NCI-H1694 treated with DMSO at 0.1 percent for 48 hours (cell line): ENCODE results near the gene CABP5.

ENCODE experiments used
- DNase-seq: peaks from one replicate; lab custom pipeline; 2025; lab: John Stamatoyannopoulos, UW

CABP5 gene

GRCh38 chr19:48030073-48030472, 13.8 kb downstream of the CABP5 start:
- DNase-seq = no peak

GRCh38 chr19:48029431-48029830, 14.4 kb downstream of the CABP5 start:
- no peak for DNase-seq

- no peak for DNase-seq
Measured at GRCh38 chr19:48025480-48025879, 18.4 kb downstream of the CABP5 start.

GRCh38 chr19:48023518-48023917, 20.4 kb downstream of the CABP5 start:
- no peak for DNase-seq

DNA sequence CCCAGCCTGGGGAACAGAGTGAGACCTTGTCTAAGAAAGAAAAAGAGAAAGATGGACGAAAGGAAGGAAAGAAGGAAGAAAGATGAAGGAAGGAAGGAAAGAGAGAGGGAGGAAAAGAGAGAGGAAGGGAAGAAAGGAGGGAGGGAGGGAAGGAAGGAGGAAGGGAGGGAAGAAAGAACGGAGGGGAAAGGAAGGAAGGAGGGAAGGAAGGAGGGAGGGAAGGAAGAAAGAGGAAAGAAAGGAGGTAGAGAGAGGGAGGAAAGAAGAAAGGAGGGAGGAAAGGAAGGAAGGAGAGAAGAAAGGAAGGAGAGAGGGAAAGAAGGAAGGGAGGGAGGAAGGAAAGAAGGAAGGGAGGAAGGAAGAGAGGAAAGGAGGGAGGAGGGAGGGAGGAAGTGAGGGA, 20.9 kb downstream of the CABP5 start:
- DNase-seq = no peak

DNA sequence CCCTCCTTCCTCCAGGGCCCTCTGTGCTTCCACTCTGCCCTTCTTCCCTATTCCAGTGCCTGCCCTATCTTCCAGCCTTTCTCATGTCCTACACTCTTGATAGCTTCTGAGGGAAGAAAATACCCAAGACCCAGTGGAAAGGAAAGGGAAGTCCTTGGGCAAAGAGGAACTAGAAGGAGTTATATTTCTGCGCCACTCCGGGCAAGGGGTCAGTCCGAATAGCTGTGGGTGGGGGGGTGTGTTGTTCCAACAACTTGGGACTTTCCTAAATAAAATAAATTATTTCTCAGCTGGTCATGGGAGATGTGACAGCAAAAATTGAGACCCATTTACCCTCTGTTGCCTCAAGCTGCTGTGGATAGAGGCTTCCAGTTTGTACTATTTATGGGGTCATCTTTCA, 23.2 kb downstream of the CABP5 start:
- no peak for DNase-seq

- DNase-seq = no peak
Measured at GRCh38 chr19:48010932-48011758, 32.7 kb downstream of the CABP5 start.

- no peak for DNase-seq
Measured at GRCh38 chr19:48006762-48007161, 37.1 kb downstream of the CABP5 start.

DNA sequence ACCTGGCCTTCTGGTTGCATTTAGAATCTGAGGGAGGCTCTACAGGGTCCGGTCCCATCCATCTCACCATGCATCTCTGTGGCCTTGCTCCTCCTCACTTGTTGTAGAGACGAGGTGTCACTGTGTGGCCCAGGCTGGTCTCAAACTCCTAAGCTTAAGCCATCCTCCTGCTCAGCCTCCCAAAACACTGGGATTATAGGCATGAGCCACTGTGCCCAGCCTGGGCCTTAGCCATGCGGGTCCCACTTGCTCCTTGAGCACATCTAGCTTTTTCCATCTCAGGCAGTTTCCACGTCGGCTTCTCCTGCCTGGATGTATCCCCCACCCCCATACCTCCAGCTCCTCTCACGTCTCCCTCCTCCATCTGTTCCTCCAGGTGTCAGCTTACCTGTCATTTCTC, 39.6 kb downstream of the CABP5 start:
- no peak for DNase-seq

DNA sequence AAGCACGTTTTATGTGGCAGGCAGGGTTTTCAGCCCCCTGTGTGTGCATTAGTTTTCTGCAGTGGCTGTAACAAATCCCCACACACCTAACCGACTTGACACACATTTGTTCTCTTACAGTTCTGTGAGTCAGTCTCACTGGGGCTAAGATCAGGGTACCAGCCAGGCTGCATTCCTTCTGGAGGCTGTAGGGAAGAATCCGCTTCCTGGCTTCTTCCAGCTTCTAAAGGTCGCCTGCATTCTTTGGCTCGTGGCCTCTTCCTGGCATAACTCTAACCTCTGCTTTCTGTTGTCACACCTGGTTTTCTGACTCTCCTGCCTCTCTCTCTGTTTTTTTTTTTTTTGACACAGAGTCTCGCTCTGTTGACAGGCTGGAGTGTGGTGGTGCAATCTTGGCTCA, 43.0 kb downstream of the CABP5 start:
- DNase-seq = no peak

DNA sequence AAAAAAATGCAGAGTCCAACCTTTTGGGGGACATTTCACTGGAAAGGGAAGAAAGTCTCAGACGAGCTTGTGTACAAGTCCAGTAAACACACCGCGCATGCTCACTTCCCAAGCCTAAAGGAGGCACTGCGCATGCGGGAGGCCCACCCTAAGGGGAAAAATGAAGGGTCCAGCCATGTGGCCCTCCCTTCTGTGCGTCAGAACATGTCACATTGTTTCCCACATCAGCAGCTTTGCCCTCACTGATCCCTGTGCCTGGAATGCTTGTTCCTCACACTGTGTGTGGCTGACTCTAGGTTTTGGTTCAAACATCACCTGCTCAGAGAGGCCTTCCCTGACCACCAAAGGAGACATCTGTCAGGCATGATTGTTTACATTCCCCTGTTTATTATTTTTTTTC, 45.1 kb downstream of the CABP5 start:
- no peak for DNase-seq

DNA sequence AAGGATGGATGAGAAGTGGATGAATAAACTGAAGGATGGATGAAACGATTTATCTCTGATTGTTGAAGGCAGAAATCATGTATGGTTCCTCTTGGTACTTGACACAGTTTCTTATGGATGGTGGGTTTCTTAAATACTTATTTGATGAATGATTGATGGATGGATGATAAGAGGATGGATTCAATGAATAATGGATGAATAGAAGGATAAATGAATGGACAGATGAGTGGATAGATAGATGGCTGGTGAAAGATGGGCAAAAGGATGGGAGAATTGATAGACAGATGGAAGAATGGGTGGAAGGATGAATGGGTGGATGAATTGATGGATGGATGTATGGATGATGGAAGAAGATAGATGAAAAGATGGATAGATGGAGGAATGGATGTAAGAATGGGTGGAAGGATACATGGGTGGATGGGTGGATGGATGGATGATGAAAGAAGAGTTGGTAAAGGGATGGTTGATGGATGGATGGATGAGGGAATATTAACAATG, 47.6 kb downstream of the CABP5 start:
- no peak for DNase-seq

DNA sequence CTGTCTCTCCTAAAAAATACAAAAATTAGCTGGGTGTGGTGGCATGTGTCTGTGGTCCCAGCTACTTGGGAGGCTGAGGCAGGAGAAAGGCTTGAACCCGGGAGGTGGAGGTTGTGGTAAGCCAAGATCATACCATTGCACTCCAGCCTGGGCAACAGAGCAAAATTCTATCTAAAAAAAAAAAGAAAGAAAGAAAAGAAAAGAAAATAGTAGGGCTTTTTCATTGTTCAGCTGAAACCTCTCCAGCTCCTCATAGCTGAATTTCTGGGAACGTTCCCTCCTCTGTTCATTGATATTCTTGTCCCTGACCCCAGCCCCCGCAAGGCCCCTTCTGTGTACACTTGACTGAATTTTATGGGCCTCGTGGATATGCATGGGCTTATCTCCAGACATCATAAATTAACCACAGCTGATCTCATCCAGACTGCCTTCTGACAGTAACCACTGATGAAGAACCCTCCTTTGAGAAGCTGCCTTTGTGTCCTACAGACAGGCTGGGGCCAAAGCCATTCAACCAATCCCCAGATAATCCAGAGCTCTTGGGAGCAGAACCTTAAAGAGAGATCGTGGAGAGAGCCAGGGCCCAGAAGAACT, 49.6 kb downstream of the CABP5 start, which contains the start of gene ELSPBP1:
Gene ELSPBP1, plus strand, starts transcription at position 424 of the 594 bp plus-strand sequence. CDS start 14,036 bp downstream, outside the sequence.
- DNase-seq = no peak

- no peak for DNase-seq
Measured at GRCh38 chr19:47992070-47992469, 51.8 kb downstream of the CABP5 start, which contains the start of gene BSPH1. Gene BSPH1 (minus strand): TSS chr19:47992170. CDS start chr19:47992081, 89 bp downstream.

DNA sequence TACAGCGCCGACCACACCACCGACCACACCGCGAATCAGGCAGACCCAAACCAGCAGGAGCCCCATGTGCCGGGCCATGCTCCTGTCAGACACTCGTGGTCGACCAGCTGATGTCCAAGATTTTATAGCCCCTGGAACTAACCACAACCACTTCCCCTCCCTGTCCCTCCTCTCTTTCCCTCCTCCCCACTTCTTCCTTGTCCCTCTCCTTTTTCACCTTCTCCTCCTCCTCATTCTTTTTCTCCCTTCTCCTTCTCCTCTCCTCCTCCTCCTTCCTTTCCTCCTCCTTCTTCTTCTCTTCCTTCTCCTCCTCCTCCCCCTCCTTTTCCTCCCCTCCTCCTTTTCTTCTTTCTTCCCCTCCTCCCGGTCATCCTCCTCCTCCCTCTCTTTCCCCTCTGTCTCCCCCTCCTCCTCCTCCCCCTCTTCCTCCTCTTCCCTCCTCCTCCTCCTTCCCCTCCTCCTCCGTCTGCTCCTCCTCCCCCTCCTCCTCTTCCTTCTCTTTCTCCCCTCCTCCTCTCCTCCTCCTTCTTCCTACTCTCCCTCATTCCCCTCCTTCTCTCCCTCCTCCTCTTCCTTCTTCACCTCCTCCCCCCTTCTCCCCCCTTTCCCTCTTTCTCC, 52.6 kb downstream of the CABP5 start:
- no peak for DNase-seq
